OCI-M2 (cell line): ENCODE measurements around the gene MTR.

ENCODE experiments used
- DNase-seq: peaks from one replicate; lab custom pipeline; 2025; ENCODE audit not compliant: unreplicated experiment; lab: John Stamatoyannopoulos, UW

Gene MTR

GRCh38 chr1:236948996-236949395 is 153.9 kb downstream of the MTR start:
- DNase-seq = no peak

GRCh38 chr1:236950365-236950764 is 155.3 kb downstream of the MTR start:
- no peak for DNase-seq

GRCh38 chr1:236951672-236952071 is 156.6 kb downstream of the MTR start:
- DNase-seq = no peak

GRCh38 chr1:236952246-236953003 is 157.3 kb downstream of the MTR start:
- DNase-seq = no peak

GRCh38 chr1:236953151-236953700 is 158.1 kb downstream of the MTR start:
- no peak for DNase-seq
